ENCODE measurements around the gene KRTAP13-4. TPM values are rescaled to one million over a fixed set of nuclear protein-coding genes. Genes with fewer than 3 reads are reported as not detected.

KRTAP13-4 gene
- total and polyA plus RNA-seq, 2 donors (not counting 1 experiment from before 2014, with no cell fraction given): not detected

DNA sequence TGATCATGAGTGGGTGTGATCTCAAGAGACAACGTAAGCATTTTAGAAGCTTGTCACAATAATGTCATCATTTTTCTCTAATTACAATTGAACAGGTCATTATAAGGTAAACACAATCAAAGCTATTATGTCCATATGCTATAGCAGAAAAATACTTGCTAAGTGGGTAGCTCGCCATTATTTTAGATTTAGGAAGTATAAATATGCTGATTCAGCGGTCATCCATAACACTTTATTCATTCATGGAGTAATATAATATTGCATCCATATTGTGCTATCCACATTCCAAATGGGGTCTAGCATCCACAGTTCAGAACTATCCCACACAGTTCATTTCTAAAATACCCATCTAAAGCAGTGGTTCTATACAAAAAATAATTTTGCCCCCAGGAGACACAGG, 18.5 kb downstream of the KRTAP13-4 start:
- CTCF ChIA-PET: no interaction called here
- no peak overlapping the region for H3K9ac ChIP-seq (ENCODE audit: low read length)
- H2AFZ ChIP-seq (ENCODE audit: insufficient read depth, low read depth, low read length, poor library complexity, severe bottlenecking): no peak overlapping the region
- DNase-seq (no peak), ATAC-seq (ENCODE audit: low read depth) (no peak)
- H4K20me1 ChIP-seq (ENCODE audit: control insufficient read depth, insufficient read depth, low read length, poor library complexity, severe bottlenecking): no peaks in the 10 kb centered on the region
- WGBS (ENCODE audit: insufficient coverage): no CpG with 5 or more reads among the region's 3 CpGs
- no peak overlapping the region for H3K4me3 ChIP-seq (ENCODE audit: control extremely low read depth in 1 of 5, extremely low read depth in 1 of 5, insufficient read depth in 1 of 5, low read depth in 2 of 5, low read length in 4 of 5)
- H3K4me2 ChIP-seq (replicated peaks; ENCODE audit: low read depth, low read length, poor library complexity, severe bottlenecking): no peak overlapping the region
- H3K79me2 ChIP-seq (ENCODE audit: control insufficient read depth, insufficient read depth, low read length): no peaks in the 10 kb centered on the region
- Mint-ChIP-seq H3K27ac (no peak overlapping the region), H3K9me3 (ENCODE audit: insufficient read depth) (peaks cover 2% of the 10 kb centered on the region), H3K27me3 (no peaks in the 10 kb centered on the region), H3K4me3 (no peak overlapping the region), H3K4me1 (no peaks in the 10 kb centered on the region)
- TF ChIP-seq EZH2 (IDR thresholded peaks at IDR 0.05; ENCODE audit: borderline replicate concordance, insufficient read depth, low read depth, low read length, poor library complexity, severe bottlenecking): no peak
- TF ChIP-seq, protein P1, sequence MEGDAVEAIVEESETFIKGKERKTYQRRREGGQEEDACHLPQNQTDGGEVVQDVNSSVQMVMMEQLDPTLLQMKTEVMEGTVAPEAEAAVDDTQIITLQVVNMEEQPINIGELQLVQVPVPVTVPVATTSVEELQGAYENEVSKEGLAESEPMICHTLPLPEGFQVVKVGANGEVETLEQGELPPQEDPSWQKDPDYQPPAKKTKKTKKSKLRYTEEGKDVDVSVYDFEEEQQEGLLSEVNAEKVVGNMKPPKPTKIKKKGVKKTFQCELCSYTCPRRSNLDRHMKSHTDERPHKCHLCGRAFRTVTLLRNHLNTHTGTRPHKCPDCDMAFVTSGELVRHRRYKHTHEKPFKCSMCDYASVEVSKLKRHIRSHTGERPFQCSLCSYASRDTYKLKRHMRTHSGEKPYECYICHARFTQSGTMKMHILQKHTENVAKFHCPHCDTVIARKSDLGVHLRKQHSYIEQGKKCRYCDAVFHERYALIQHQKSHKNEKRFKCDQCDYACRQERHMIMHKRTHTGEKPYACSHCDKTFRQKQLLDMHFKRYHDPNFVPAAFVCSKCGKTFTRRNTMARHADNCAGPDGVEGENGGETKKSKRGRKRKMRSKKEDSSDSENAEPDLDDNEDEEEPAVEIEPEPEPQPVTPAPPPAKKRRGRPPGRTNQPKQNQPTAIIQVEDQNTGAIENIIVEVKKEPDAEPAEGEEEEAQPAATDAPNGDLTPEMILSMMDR (IDR thresholded peaks at IDR 0.05): no peak
- no peaks in the 10 kb centered on the region for H3K9me3 ChIP-seq (ENCODE audit: control extremely low read depth in 1 of 3, control insufficient read depth in 2 of 3, insufficient read depth in 1 of 3, low read length in 2 of 3)
- H3K4me1 ChIP-seq (ENCODE audit: control insufficient read depth in 2 of 2, insufficient read depth in 2 of 2, low read length in 2 of 2): no peaks in the 10 kb centered on the region
- POLR2A ChIA-PET: no interaction called here
- H3K27ac ChIP-seq (ENCODE audit: low read length in 2 of 2): no peak overlapping the region
- intact Hi-C loops (cut with micrococcal nuclease): no loop called here
- H3K27me3 ChIP-seq (replicated peaks in 1 of 4; ENCODE audit: control extremely low read depth in 1 of 4, control insufficient read depth in 3 of 4, insufficient read depth in 4 of 4, low read length in 3 of 4): no peaks in the 10 kb centered on the region
- H3K36me3 ChIP-seq (replicated peaks in 1 of 2; ENCODE audit: control extremely low read depth in 1 of 2, control insufficient read depth in 1 of 2, extremely low read depth in 1 of 2, insufficient read depth in 2 of 2, low read length in 1 of 2): no peaks in the 10 kb centered on the region

DNA sequence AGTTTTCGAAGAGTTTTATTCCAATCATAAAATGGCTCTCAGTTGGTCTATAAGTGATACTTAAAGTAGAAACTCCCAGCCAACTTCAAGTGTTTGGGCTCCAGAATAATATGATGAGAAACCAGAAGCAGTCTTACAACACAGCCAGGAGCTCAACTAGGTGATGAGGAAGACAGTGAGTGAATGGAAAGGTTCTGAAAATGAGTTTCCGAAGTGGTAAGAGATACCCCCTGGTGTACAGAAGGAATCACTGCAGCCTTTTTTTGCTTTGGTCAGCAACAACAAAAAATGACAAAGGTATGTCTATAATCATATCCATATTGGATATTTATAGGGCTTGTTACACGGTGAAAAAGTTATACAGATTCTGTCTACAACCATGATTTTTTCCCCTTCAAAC, 33.7 kb downstream of the KRTAP13-4 start:
- intact Hi-C loops (cut with micrococcal nuclease): no loop called here
- no peak overlapping the region for H2AFZ ChIP-seq (ENCODE audit: insufficient read depth, low read depth, low read length, poor library complexity, severe bottlenecking)
- CTCF ChIA-PET: no interaction called here

More for the DNA sequence above, 33.7 kb downstream of the KRTAP13-4 start:
- H3K27ac Mint-ChIP-seq: no peak overlapping the region
- Histone ChIP-seq H3K4me1 (ENCODE audit: control insufficient read depth in 2 of 2, insufficient read depth in 2 of 2, low read length in 2 of 2) (no peaks in the 10 kb centered on the region), H3K4me3 (ENCODE audit: control extremely low read depth in 1 of 5, extremely low read depth in 1 of 5, insufficient read depth in 1 of 5, low read depth in 2 of 5, low read length in 4 of 5) (no peak overlapping the region), H3K36me3 (replicated peaks in 1 of 2; ENCODE audit: control extremely low read depth in 1 of 2, control insufficient read depth in 1 of 2, extremely low read depth in 1 of 2, insufficient read depth in 2 of 2, low read length in 1 of 2) (no peaks in the 10 kb centered on the region), H3K27me3 (replicated peaks in 1 of 4; ENCODE audit: control extremely low read depth in 1 of 4, control insufficient read depth in 3 of 4, insufficient read depth in 4 of 4, low read length in 3 of 4) (no peaks in the 10 kb centered on the region), H3K79me2 (ENCODE audit: control insufficient read depth, insufficient read depth, low read length) (no peaks in the 10 kb centered on the region), H3K9me3 (ENCODE audit: control extremely low read depth in 1 of 3, control insufficient read depth in 2 of 3, insufficient read depth in 1 of 3, low read length in 2 of 3) (no peaks in the 10 kb centered on the region), H3K27ac (ENCODE audit: low read length in 2 of 2) (no peak overlapping the region), H3K4me2 (replicated peaks; ENCODE audit: low read depth, low read length, poor library complexity, severe bottlenecking) (no peak overlapping the region), H3K9ac (ENCODE audit: low read length) (no peak overlapping the region), H4K20me1 (ENCODE audit: control insufficient read depth, insufficient read depth, low read length, poor library complexity, severe bottlenecking) (no peaks in the 10 kb centered on the region)
- POLR2A ChIA-PET: no interaction called here
- no peak for TF ChIP-seq EZH2 (IDR thresholded peaks at IDR 0.05; ENCODE audit: borderline replicate concordance, insufficient read depth, low read depth, low read length, poor library complexity, severe bottlenecking)
- TF ChIP-seq, protein P1 (IDR thresholded peaks at IDR 0.05): no peak
- H3K9me3 Mint-ChIP-seq (ENCODE audit: insufficient read depth): no peaks in the 10 kb centered on the region
- ATAC-seq (ENCODE audit: low read depth) (no peak), DNase-seq (no peak)
- WGBS (ENCODE audit: insufficient coverage): 0% methylated on average over 1 of the region's 3 CpGs
- H3K4me1 Mint-ChIP-seq: no peaks in the 10 kb centered on the region
- H3K4me3 Mint-ChIP-seq: no peak overlapping the region
- H3K27me3 Mint-ChIP-seq: no peaks in the 10 kb centered on the region
